Subcutaneous adipose tissue (tissue), 4 donors: ENCODE measurements around the gene PRRT1. TPM values are rescaled to one million over a fixed set of nuclear protein-coding genes. Genes with fewer than 3 reads are reported as not detected.

Source experiments
- CTCF ChIP-seq: fragments of 450-650 bp; IDR thresholded peaks from one replicate; pipeline ENCODE4 v1.5.1; 2016; ENCODE audit warnings: low read depth, mild to moderate bottlenecking, control low read depth, antibody characterized with exemption, moderate library complexity
- total RNA-seq, 4 donors: library from RNA; depleted of rRNA; stranded (reverse); fragments of >200 nt; gene quantifications; one replicate each; pipeline ENCODE4 v1.1.0, GENCODE V29; 2016

The PRRT1 gene
- total RNA-seq, 4 donors from 2014 or later: 0.34 to 1.3 (median 0.57) TPM; not detected in 1

GRCh38 chr6:32190054-32190851 lies 38.5 kb upstream of the PRRT1 start, which contains the start of gene PBX2:
Gene PBX2 (minus strand): TSS chr6:32190202. CDS start chr6:32189915, 287 bp downstream.
- TF ChIP-seq CTCF: no peak

GRCh38 chr6:32189742-32190053 lies 38.0 kb upstream of the PRRT1 start:
- TF ChIP-seq CTCF: no peak

- no peak for TF ChIP-seq CTCF
These were observed 37.5 kb upstream of the PRRT1 start for GRCh38 chr6:32189069-32189741.

GRCh38 chr6:32188381-32189068 lies 36.8 kb upstream of the PRRT1 start:
- TF ChIP-seq CTCF: no peak

GRCh38 chr6:32187009-32187709 lies 35.4 kb upstream of the PRRT1 start:
- TF ChIP-seq CTCF: no peak

GRCh38 chr6:32184084-32184640 lies 32.4 kb upstream of the PRRT1 start, which contains the start of gene AGER:
Gene AGER (minus strand): TSS chr6:32184253. CDS start chr6:32184222, 31 bp downstream.
- TF ChIP-seq CTCF: no peak
